ENCODE data around the gene TOMM40. TPM values are rescaled to one million over a fixed set of nuclear protein-coding genes. Genes with fewer than 3 reads are reported as not detected.

The TOMM40 gene
- total and polyA plus RNA-seq, 2 of the 13 experiments (the other 11 are each of a cell fraction or from before 2014, with no cell fraction given): 72.0 to 110 TPM

GRCh38 chr19:44943801-44944249, 52.8 kb downstream of the TOMM40 start (continued):
- TF ChIP-seq AKNA (CRISPR knock-in tag; IDR thresholded peaks at IDR 0.05; ENCODE audit: borderline replicate concordance) (no peak), NR2F2 (IDR thresholded peaks at IDR 0.05; ENCODE audit: borderline replicate concordance, low read depth) (no peak), ZNF101 (CRISPR knock-in tag; IDR thresholded peaks at IDR 0.05; ENCODE audit: borderline replicate concordance, low read depth) (no peak), MYC (CRISPR knock-in tag; IDR thresholded peaks at IDR 0.05; ENCODE audit: borderline replicate concordance) (0 out of 2 replicates have a peak, but pooled peaks have one; percentile 18), NR2F1 (CRISPR knock-in tag; IDR thresholded peaks at IDR 0.05) (no peak), MED13 (CRISPR knock-in tag; IDR thresholded peaks at IDR 0.05) (no peak), IRF2 (CRISPR knock-in tag; IDR thresholded peaks at IDR 0.05) (no peak), ZNF230 (CRISPR knock-in tag; IDR thresholded peaks at IDR 0.05) (no peak), MED1 (CRISPR knock-in tag; IDR thresholded peaks at IDR 0.05) (0 out of 2 replicates have a peak, but pooled peaks have one; percentile 15)
- TF ChIP-seq, protein P1, sequence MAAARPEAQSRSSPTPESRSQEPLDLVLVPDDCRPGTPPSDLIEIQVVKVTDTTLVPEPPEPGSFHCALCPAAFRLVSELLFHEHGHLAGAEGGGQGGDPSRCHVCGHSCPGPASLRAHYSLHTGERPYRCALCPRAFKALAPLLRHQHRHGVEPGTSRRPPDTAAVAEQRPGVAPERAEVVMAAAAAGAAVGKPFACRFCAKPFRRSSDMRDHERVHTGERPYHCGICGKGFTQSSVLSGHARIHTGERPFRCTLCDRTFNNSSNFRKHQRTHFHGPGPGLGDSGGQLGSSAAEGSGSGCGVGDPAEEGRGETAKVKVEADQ (CRISPR knock-in tag; IDR thresholded peaks at IDR 0.05; ENCODE audit: borderline replicate concordance): no peak
- TF ChIP-seq, protein P2, sequence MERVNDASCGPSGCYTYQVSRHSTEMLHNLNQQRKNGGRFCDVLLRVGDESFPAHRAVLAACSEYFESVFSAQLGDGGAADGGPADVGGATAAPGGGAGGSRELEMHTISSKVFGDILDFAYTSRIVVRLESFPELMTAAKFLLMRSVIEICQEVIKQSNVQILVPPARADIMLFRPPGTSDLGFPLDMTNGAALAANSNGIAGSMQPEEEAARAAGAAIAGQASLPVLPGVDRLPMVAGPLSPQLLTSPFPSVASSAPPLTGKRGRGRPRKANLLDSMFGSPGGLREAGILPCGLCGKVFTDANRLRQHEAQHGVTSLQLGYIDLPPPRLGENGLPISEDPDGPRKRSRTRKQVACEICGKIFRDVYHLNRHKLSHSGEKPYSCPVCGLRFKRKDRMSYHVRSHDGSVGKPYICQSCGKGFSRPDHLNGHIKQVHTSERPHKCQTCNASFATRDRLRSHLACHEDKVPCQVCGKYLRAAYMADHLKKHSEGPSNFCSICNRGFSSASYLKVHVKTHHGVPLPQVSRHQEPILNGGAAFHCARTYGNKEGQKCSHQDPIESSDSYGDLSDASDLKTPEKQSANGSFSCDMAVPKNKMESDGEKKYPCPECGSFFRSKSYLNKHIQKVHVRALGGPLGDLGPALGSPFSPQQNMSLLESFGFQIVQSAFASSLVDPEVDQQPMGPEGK (CRISPR knock-in tag; IDR thresholded peaks at IDR 0.05): no peak

Data from HepG2 (cell line).